IMR-90 (cell line): Measurements from ENCODE around the gene RIPK4. TPM values are rescaled to one million over a fixed set of nuclear protein-coding genes. Genes with fewer than 3 reads are reported as not detected.

Experiments
- ATAC-seq: fragments of 200-7000 bp; cut with Tn5 transposase; 2 replicates; pipeline ENCODE4 v1.9.1; 2020; ENCODE audit warnings: low read depth, mild to moderate bottlenecking, moderate library complexity
- BruUV-seq: library from RNA; stranded (reverse); fragments of 400-500 nt; replicated peaks from 2 replicates; lab custom pipeline; 2021; lab: Mats Ljungman, UMichigan
- CTCF ChIA-PET: fragments of 300-600 bp; formaldehyde crosslinking; extraction: SDS; loops from one replicate; lab custom pipeline; 2021; ENCODE audit warnings: antibody characterized with exemption; lab: Yijun Ruan, JAX
- POLR2A ChIA-PET: fragments of 300-600 bp; sonication (Branson Sonifier 250); formaldehyde crosslinking; loops from one replicate; lab custom pipeline; 2022; ENCODE audit warnings: antibody characterized with exemption; ENCODE audit not compliant: unreplicated experiment; lab: Charles Lee
- DNase-seq: peaks from one replicate; pipeline ENCODE4 v3.0.0; 2013
- H2AFZ ChIP-seq: replicated peaks from 2 replicates; pipeline ENCODE3; 2013; ENCODE audit warnings: low read length, mild to moderate bottlenecking; ENCODE audit not compliant: poor library complexity
- H2AK5ac ChIP-seq: 2 replicates; pipeline ENCODE4 v1.6.1; 2013; ENCODE audit warnings: low read depth, low read length, inconsistent platforms
- H2AK9ac ChIP-seq: replicated peaks from 2 replicates; pipeline ENCODE3; 2013; ENCODE audit warnings: mild to moderate bottlenecking, low read depth, low read length, moderate library complexity; ENCODE audit not compliant: poor library complexity
- H2BK120ac ChIP-seq: 2 replicates; pipeline ENCODE4 v1.6.1; 2013; ENCODE audit warnings: low read depth, low read length, inconsistent platforms
- H2BK15ac ChIP-seq: 3 replicates; pipeline ENCODE4 v1.6.1; 2013; ENCODE audit warnings: low read depth, low read length, inconsistent platforms
- H2BK20ac ChIP-seq: 2 replicates; pipeline ENCODE4 v1.6.1; 2013; ENCODE audit warnings: low read depth, mild to moderate bottlenecking, inconsistent platforms, low read length, moderate library complexity
- H2BK5ac ChIP-seq: 2 replicates; pipeline ENCODE4 v1.6.1; 2013; ENCODE audit warnings: mild to moderate bottlenecking, low read depth, low read length, inconsistent platforms; ENCODE audit not compliant: poor library complexity, severe bottlenecking
- H3K14ac ChIP-seq: replicated peaks from 2 replicates; pipeline ENCODE4 v1.6.1; 2013; ENCODE audit warnings: low read depth, low read length, inconsistent platforms
- H3K18ac ChIP-seq: 2 replicates; pipeline ENCODE4 v1.6.1; 2013; ENCODE audit warnings: low read depth, low read length, control low read depth
- H3K23ac ChIP-seq: 2 replicates; pipeline ENCODE4 v1.6.1; 2013; ENCODE audit warnings: low read depth, low read length, inconsistent platforms
- H3K27ac ChIP-seq: 2 replicates; pipeline ENCODE4 v1.5.1; 2013; ENCODE audit warnings: mild to moderate bottlenecking, control low read depth, low read length; ENCODE audit not compliant: insufficient read depth
- H3K27me3 ChIP-seq: 2 replicates; pipeline ENCODE4 v1.6.1; 2013; ENCODE audit warnings: low read length; ENCODE audit not compliant: control insufficient read depth, insufficient read depth
- H3K36me3 ChIP-seq: 2 replicates; pipeline ENCODE4 v1.6.1; 2013; ENCODE audit warnings: low read length, mixed read lengths; ENCODE audit not compliant: control insufficient read depth, insufficient read depth
- H3K4ac ChIP-seq: 2 replicates; pipeline ENCODE4 v1.6.1; 2013; ENCODE audit warnings: low read depth, low read length, inconsistent platforms
- H3K4me1 ChIP-seq: 2 replicates; pipeline ENCODE4 v1.6.1; 2013; ENCODE audit warnings: low read length, mixed read lengths; ENCODE audit not compliant: control insufficient read depth, insufficient read depth
- H3K4me2 ChIP-seq: 2 replicates; pipeline ENCODE4 v1.6.1; 2013; ENCODE audit warnings: low read depth, mild to moderate bottlenecking, control low read depth, low read length, moderate library complexity
- H3K4me3 ChIP-seq: 2 replicates; pipeline ENCODE4 v1.5.1; 2013; ENCODE audit warnings: low read depth, mild to moderate bottlenecking, control low read depth, low read length, moderate library complexity; ENCODE audit not compliant: insufficient read depth
- H3K56ac ChIP-seq: 2 replicates; pipeline ENCODE4 v1.6.1; 2013; ENCODE audit warnings: low read length, inconsistent platforms; ENCODE audit not compliant: insufficient read depth; ENCODE audit errors: extremely low read depth
- H3K79me1 ChIP-seq, 2 experiments: 2 replicates each; pipeline ENCODE4 v1.6.1; 2013; ENCODE audit warnings: low read length in 2 of 2, inconsistent platforms in 1 of 2, low read depth in 1 of 2
- H3K9ac ChIP-seq: 2 replicates; pipeline ENCODE4 v1.6.1; 2013; ENCODE audit warnings: low read depth, low read length, control low read depth
- H3K9me1 ChIP-seq: 2 replicates; pipeline ENCODE4 v1.6.1; 2013; ENCODE audit warnings: low read length, inconsistent platforms; ENCODE audit not compliant: insufficient read depth
- H3K9me3 ChIP-seq: 2 replicates; pipeline ENCODE4 v1.6.1; 2013; ENCODE audit warnings: low read length; ENCODE audit not compliant: control insufficient read depth, insufficient read depth
- H4K20me1 ChIP-seq: 2 replicates; pipeline ENCODE4 v1.6.1; 2013; ENCODE audit warnings: low read length, inconsistent platforms; ENCODE audit not compliant: insufficient read depth
- H4K5ac ChIP-seq: 2 replicates; pipeline ENCODE4 v1.6.1; 2013; ENCODE audit warnings: mild to moderate bottlenecking, low read depth, low read length, control low read depth
- H4K8ac ChIP-seq, 2 experiments: 2 replicates each; pipeline ENCODE4 v1.6.1; 2013; ENCODE audit warnings: low read depth in 2 of 2, low read length in 2 of 2, control low read depth in 1 of 2, inconsistent platforms in 1 of 2
- H4K91ac ChIP-seq: 2 replicates; pipeline ENCODE4 v1.6.1; 2013; ENCODE audit warnings: low read depth, low read length, inconsistent platforms; ENCODE audit not compliant: insufficient read depth
- BHLHE40 ChIP-seq: fragments of 150-350 bp; IDR thresholded peaks from 2 replicates; pipeline ENCODE4 v1.6.1; 2016; ENCODE audit warnings: mild to moderate bottlenecking, low read depth, low read length
- CHD1 ChIP-seq: IDR thresholded peaks from 2 replicates; pipeline ENCODE4 v1.6.1; 2012; ENCODE audit warnings: low read depth, low read length, improper control_type of control experiment
- CTCF ChIP-seq: conservative IDR thresholded peaks from 2 replicates; pipeline ENCODE4 v1.5.1; 2012; ENCODE audit warnings: mild to moderate bottlenecking, low read depth, low read length, improper control_type of control experiment
- ELK1 ChIP-seq: fragments of 150-350 bp; IDR thresholded peaks from 2 replicates; pipeline ENCODE4 v1.6.1; 2016; ENCODE audit warnings: low read depth, mild to moderate bottlenecking, low read length, moderate library complexity, borderline replicate concordance
- FOS ChIP-seq: fragments of 150-350 bp; IDR thresholded peaks from 2 replicates; pipeline ENCODE4 v1.6.1; 2016; ENCODE audit warnings: low read depth, low read length
- MAFK ChIP-seq: IDR thresholded peaks from 2 replicates; pipeline ENCODE4 v1.6.1; 2012; ENCODE audit warnings: low read depth, low read length, improper control_type of control experiment
- MAZ ChIP-seq: IDR thresholded peaks from 2 replicates; pipeline ENCODE4 v1.6.1; 2012; ENCODE audit warnings: low read depth, mild to moderate bottlenecking, low read length, improper control_type of control experiment, moderate library complexity, borderline replicate concordance
- MXI1 ChIP-seq: IDR thresholded peaks from 2 replicates; pipeline ENCODE4 v1.6.1; 2012; ENCODE audit warnings: low read depth, mild to moderate bottlenecking, low read length, moderate library complexity, borderline replicate concordance
- NFE2L2 ChIP-seq: fragments of 150-350 bp; IDR thresholded peaks from 2 replicates; pipeline ENCODE4 v1.6.1; 2016; ENCODE audit warnings: low read depth, mild to moderate bottlenecking, low read length
- RCOR1 ChIP-seq: IDR thresholded peaks from 2 replicates; pipeline ENCODE4 v1.6.1; 2012; ENCODE audit warnings: mild to moderate bottlenecking, low read length, improper control_type of control experiment; ENCODE audit not compliant: insufficient replicate concordance
- RFX5 ChIP-seq: IDR thresholded peaks from 2 replicates; pipeline ENCODE4 v1.8.0; 2012; ENCODE audit warnings: low read depth, mild to moderate bottlenecking, low read length, moderate library complexity
- SMC3 ChIP-seq: fragments of 150-350 bp; IDR thresholded peaks from 2 replicates; pipeline ENCODE4 v1.6.1; 2016; ENCODE audit warnings: low read depth, mild to moderate bottlenecking, antibody characterized with exemption, low read length, moderate library complexity
- USF2 ChIP-seq: fragments of 150-350 bp; IDR thresholded peaks from 2 replicates; pipeline ENCODE4 v1.6.1; 2017; ENCODE audit warnings: mild to moderate bottlenecking, antibody characterized with exemption, low read length, low read depth
- WGBS, 2 experiments: methylation state at CpG; one replicate each; pipeline versions ENCODE4 v1.1.5 to v1.1.7; 2013; ENCODE audit warnings: missing lambda C conversion rate in 2 of 2; ENCODE audit not compliant: insufficient read length in 1 of 2; ENCODE audit errors: extremely low coverage in 2 of 2; 5-methylcytosine and 5-hydroxymethylcytosine counted together
- dilution Hi-C: fragments of 300-500 bp; cut with HindIII; formaldehyde crosslinking; loops from one replicate; pipeline ENCODE4 v1.14.3; 2018; ENCODE audit warnings: low sequenced_read_pairs; ENCODE audit not compliant: unreplicated experiment
- in situ Hi-C: fragments of 300-500 bp; cut with MboI; formaldehyde crosslinking; loops from 3 replicates; pipeline ENCODE4 v1.14.3; 2019; ENCODE audit warnings: low sequenced_read_pairs, inconsistent platforms, mixed read lengths
- intact Hi-C: fragments of 100-400 bp; cut with micrococcal nuclease; formaldehyde crosslinking; loops from 2 replicates; pipeline ENCODE4 v1.10.0; 2022
- polyA plus RNA-seq, 3 experiments: library from polyadenylated mRNA; depleted of rRNA; stranded (reverse); fragments of >200 nt; gene quantifications; 2 replicates each; pipeline ENCODE4 v1.2.3, GENCODE V29; 2012; ENCODE audit warnings: low replicate concordance in 1 of 3
- total RNA-seq: library from RNA; depleted of rRNA; stranded (reverse); fragments of >200 nt; gene quantifications from 2 replicates; pipeline ENCODE4 v1.2.3, GENCODE V29; 2012

The RIPK4 gene
- total and polyA plus RNA-seq, 2 of the 4 experiments (the other 2 are of a cell fraction), result under 0.01 to 0.03 TPM

- Histone ChIP-seq H3K27me3 (peaks cover 72% of the 10 kb centered on the region), H3K36me3 (no peaks in the 10 kb centered on the region), H2AK9ac (no peak overlapping the region), H3K14ac (no peak overlapping the region), H4K20me1 (no peaks in the 10 kb centered on the region), H3K79me1 (no peaks in the 10 kb centered on the region), H4K91ac (no peak overlapping the region), H2BK120ac (no peak overlapping the region), H2AK5ac (no peak overlapping the region), H2BK5ac (no peak overlapping the region), H2BK15ac (no peak overlapping the region), H3K9me3 (peaks cover 2% of the 10 kb centered on the region; the same call in 1 of the 2 replicates), H3K9me1 (no peaks in the 10 kb centered on the region), H3K4ac (no peak overlapping the region), H3K4me1 (no peaks in the 10 kb centered on the region), H3K23ac (no peak overlapping the region), H3K4me3 (no peak overlapping the region), H2AFZ (no peak overlapping the region), H3K9ac (no peak overlapping the region), H3K18ac (no peak overlapping the region), H3K27ac (no peak overlapping the region), H3K56ac (no peak overlapping the region), H4K8ac (no peak overlapping the region), H4K5ac (no peak overlapping the region), H2BK20ac (no peak overlapping the region), H3K4me2 (no peak overlapping the region)
- no TSS peak for BruUV-seq
- POLR2A ChIA-PET, result no interaction called here
- CTCF ChIA-PET, result no interaction called here
- 18% methylated on average over 2 of the region's 8 CpGs; no CpG with 5 or more reads in 1 of the 2 experiments for WGBS, 2 experiments
- dilution Hi-C loops, result no loop called here
- DNase-seq, result no peak
- intact Hi-C loops, result no loop called here
- in situ Hi-C loops, result no loop called here
- ATAC-seq, result no peak
- no peak for TF ChIP-seq NFE2L2
- TF ChIP-seq RFX5, result no peak
- TF ChIP-seq SMC3, result no peak
- no peak for TF ChIP-seq MXI1
- no peak for TF ChIP-seq USF2
- TF ChIP-seq MAZ, result no peak
- TF ChIP-seq ELK1, result no peak
- TF ChIP-seq BHLHE40, result no peak
- no peak for TF ChIP-seq FOS
- TF ChIP-seq CTCF, result no peak
- TF ChIP-seq RCOR1, result no peak
- no peak for TF ChIP-seq CHD1
- TF ChIP-seq MAFK, result no peak
Measured at GRCh38 chr21:41715649-41716281, 51.1 kb downstream of the RIPK4 start.
